Immature natural killer cell (primary cell): ENCODE data around the gene PMVK. TPM values are rescaled to one million over a fixed set of nuclear protein-coding genes. Genes with fewer than 3 reads are reported as not detected.
A peak's percentile ranks its signal among the peaks of the same experiment; 100 is the strongest.

Source experiments
- DNase-seq, 3 donors: peaks; one replicate each; pipeline ENCODE4 v3.0.0; 2022; ENCODE audit warnings: mixed read lengths in 1 of 3
- H3K27ac Mint-ChIP-seq, 6 donors: one replicate each; pipeline ENCODE4 v1.8.0; 2020; ENCODE audit warnings: mixed read lengths in 6 of 6, mild to moderate bottlenecking in 5 of 6, inconsistent platforms in 4 of 6, moderate library complexity in 3 of 6
- H3K27me3 Mint-ChIP-seq, 3 donors: one replicate each; pipeline ENCODE4 v1.8.0; 2020 to 2021; ENCODE audit warnings: low read depth in 3 of 3, mild to moderate bottlenecking in 3 of 3, mixed read lengths in 3 of 3, moderate library complexity in 3 of 3, inconsistent platforms in 1 of 3
- H3K36me3 Mint-ChIP-seq, 3 donors: one replicate each; pipeline ENCODE4 v1.8.0; 2020; ENCODE audit warnings: mixed read lengths in 3 of 3, inconsistent platforms in 2 of 3, mild to moderate bottlenecking in 2 of 3
- H3K4me1 Mint-ChIP-seq, 2 donors: one replicate each; pipeline ENCODE4 v1.8.0; 2020; ENCODE audit warnings: inconsistent platforms in 2 of 2, mild to moderate bottlenecking in 2 of 2, mixed read lengths in 2 of 2, moderate library complexity in 1 of 2
- H3K4me3 Mint-ChIP-seq, 5 donors: one replicate each; pipeline ENCODE4 v1.8.0; 2020; ENCODE audit warnings: mild to moderate bottlenecking in 5 of 5, mixed read lengths in 5 of 5, inconsistent platforms in 3 of 5, moderate library complexity in 3 of 5
- H3K9me3 Mint-ChIP-seq, 6 donors: one replicate each; pipeline ENCODE4 v1.8.0; 2020; ENCODE audit warnings: mild to moderate bottlenecking in 6 of 6, mixed read lengths in 6 of 6, inconsistent platforms in 4 of 6, moderate library complexity in 3 of 6
- polyA plus RNA-seq, 3 donors: library from polyadenylated mRNA; unstranded; fragments of 300-500 nt; fragmentation: Illumina TruSeq; gene quantifications; one replicate each; pipeline ENCODE4 v1.2.3, GENCODE V29; 2021

PMVK gene
- polyA plus RNA-seq, 3 donors from 2014 or later = 52.5 to 53.8 (median 53.6) TPM

DNA sequence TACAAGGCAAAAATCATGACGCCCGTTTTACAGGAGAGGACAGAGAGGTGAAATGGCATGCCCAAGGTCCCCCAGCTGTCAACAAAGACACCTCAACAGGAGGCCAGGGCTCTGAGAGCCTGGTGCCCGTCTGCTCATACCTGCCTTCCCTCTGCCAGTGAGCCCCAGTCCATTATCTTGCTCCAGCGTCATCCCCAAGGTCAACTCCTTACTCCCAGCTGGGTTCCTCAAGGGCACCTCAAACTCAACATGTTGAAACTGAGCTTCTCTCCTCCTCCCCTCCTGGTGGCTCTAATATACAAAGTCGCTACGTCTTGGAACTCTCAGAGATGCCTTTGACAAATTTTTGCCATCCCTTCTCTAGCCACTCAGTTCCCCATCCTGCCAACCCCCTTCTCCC is 16.1 kb upstream of the PMVK start:
- Mint-ChIP-seq H3K27ac (peak overlapping the region; percentile 47 to 92 (median 80)), H3K36me3 (peaks cover 3 to 10% (median 7%) of the 10 kb centered on the region in 3 donors), H3K4me1 (peaks cover 61 to 64% of the 10 kb centered on the region in 2 donors), H3K4me3 (peak overlapping the region in 2 of 5 donors; percentile 8 to 52), H3K9me3 (no peaks in the 10 kb centered on the region), H3K27me3 (peaks cover 12 to 15% (median 13%) of the 10 kb centered on the region in 3 donors)
- no peak for DNase-seq

DNA sequence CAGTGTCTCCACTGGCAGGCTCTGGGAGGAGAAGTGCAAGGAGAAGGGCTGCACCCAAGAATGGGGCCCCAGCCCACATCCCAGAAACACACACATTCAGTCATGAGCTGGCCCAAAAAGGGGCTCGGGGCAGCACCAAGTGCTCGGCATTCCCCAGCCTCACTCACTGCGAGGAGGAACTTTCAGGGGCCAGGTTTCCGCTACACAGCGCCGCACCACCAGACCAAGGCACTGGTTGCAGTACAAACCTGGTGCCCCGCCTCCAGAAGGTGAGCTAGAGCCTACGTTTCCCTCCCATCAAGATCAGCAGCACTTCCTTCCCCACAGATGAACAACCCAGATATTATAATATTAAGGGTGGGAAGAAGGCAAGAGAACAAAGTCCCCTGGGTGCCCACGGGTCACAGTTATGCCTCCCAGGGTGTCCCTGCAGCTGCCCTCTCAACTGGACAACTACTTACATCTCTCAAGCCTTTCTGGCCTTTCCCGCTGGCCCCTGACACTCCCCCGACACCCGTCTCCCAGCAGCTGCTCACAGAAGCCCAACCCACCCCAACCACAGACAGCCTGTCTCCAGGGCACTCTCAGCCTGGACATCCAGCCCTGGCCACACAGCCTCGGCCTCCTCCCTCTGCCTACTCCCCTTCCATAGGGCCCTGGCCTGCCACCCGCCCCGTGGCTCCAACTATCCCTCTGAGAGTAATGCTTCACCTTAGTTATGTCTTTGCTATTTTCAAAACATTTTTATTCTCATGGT is 15.6 kb upstream of the PMVK start:
- peaks cover 57 to 61% of the 10 kb centered on the region in 2 donors for H3K4me1 Mint-ChIP-seq
- H3K9me3 Mint-ChIP-seq = no peaks in the 10 kb centered on the region
- H3K36me3 Mint-ChIP-seq = peaks cover 3 to 10% (median 7%) of the 10 kb centered on the region in 3 donors
- H3K4me3 Mint-ChIP-seq = peak overlapping the region in 2 of 5 donors; percentile 10 to 54
- peaks cover 10 to 15% (median 13%) of the 10 kb centered on the region in 3 donors for H3K27me3 Mint-ChIP-seq
- no peak for DNase-seq
- peak overlapping the region; percentile 29 to 92 (median 81) for H3K27ac Mint-ChIP-seq

DNA sequence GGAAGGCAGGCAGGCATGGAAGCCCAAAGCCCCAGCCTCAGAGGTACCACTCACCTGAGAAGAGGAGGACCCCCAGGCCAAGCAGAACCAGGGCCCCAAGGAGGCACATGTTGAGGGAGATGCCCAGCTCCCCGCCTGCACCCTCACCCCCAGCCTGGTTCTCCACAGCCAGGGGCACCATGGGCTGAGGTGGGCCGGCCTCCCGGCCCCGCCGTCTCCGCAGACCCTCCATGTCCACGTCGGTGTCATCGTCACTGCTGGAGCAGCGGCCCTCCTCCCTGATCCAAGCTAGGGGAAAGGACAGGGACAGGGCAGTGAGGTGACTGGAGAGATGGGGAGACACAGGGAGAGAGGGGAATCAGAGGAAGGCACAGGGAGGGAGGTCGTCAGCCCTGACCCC is 11.6 kb upstream of the PMVK start:
- DNase-seq = no peak
- peaks cover 2 to 5% (median 3%) of the 10 kb centered on the region in 3 donors for H3K27me3 Mint-ChIP-seq
- peaks cover 3 to 14% (median 7%) of the 10 kb centered on the region in 3 donors for H3K36me3 Mint-ChIP-seq
- H3K4me1 Mint-ChIP-seq = peaks cover 22 to 25% of the 10 kb centered on the region in 2 donors
- H3K4me3 Mint-ChIP-seq = no peak overlapping the region
- no peaks in the 10 kb centered on the region for H3K9me3 Mint-ChIP-seq
- H3K27ac Mint-ChIP-seq = no peak overlapping the region

DNA sequence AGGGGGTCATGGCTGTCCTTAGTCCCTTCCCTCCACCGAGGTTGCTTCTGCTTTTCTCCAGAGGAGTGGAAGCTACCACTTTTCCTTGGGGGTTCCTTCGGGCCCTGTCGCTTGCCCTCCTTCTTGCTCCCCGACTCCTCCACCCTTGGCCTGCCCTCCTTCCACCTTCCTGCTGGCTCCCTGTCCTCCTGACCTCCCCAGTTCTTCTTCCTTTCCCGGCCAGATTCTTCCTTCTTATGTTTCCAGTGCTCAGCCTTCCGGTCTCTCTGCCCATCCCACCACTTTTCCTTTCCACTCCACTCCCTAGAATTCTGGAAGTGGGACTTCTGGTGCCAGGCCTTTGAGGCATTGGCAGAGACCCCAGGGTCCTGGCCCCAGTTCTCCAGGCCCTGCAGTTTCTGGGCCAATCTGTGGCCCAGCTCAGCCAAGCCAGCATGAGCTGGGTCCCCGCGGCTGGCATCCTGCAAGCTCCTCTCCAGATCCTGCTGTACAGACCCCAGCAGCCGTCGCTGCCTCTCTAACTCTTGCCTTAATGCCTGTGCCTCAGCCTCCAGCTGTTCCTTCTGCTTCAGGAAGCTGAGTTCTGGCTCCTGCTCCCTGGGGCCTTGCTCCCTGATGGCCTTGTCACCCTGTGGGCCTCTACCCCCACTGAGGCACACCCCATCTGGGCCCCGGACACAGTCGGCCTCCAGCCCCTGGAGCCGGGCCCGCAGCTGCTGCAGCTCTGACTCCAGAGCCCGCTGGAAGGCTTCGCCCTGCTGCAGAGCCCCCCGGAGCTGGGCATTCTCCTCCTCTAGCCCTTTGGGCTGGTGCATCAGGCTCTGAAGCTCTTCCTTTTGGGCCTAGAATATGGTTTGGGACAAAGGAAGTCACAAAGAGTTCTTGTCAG is 9.7 kb upstream of the PMVK start:
- Mint-ChIP-seq H3K27ac (peak overlapping the region in 1 of 6 donors; percentile 62), H3K36me3 (peaks cover 3 to 14% (median 7%) of the 10 kb centered on the region in 3 donors), H3K4me3 (no peak overlapping the region), H3K4me1 (peaks cover 12 to 13% of the 10 kb centered on the region in 2 donors), H3K9me3 (no peaks in the 10 kb centered on the region), H3K27me3 (peaks cover 0 to 7% (median 3%) of the 10 kb centered on the region in 3 donors)
- no peak for DNase-seq

DNA sequence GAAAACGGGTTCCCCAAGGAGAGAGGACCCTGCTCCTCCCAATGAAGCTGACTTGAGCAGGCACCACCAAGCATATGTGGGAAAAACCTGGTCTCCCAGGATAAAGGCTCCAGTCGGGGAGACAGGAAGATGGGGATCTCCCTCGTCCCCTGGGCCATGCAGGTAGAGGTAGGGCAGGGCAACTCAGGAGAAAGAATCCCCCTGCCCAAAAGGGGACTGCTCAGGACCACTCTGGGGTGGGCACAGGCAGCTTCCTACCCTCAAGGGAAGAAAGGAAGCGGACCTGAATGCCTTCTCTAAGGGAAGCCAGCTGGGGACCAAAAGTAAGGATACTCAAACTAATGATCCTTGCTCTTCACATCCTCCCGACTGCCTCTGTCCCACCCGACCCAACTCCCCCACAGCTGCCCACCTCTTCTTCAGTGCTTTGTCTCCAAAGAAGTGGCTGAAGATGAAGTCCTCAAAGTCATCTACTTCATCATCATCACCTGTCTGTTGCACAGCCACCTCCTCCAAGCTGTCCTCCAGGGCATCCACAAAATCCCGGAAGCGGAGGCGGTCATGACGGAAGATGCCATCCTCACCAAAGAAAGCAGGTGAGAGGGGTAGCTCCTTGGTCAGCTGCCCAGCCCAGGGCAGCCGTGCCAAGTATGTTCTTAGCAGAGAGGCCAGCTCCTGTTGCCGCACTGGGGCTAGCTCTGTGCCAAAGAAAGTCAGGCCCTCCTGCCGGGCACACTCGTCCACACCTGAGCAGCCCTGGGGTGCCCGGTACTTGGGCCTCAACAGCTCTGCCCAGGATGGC is 8.8 kb upstream of the PMVK start:
- no peak overlapping the region for H3K27ac Mint-ChIP-seq

DNA sequence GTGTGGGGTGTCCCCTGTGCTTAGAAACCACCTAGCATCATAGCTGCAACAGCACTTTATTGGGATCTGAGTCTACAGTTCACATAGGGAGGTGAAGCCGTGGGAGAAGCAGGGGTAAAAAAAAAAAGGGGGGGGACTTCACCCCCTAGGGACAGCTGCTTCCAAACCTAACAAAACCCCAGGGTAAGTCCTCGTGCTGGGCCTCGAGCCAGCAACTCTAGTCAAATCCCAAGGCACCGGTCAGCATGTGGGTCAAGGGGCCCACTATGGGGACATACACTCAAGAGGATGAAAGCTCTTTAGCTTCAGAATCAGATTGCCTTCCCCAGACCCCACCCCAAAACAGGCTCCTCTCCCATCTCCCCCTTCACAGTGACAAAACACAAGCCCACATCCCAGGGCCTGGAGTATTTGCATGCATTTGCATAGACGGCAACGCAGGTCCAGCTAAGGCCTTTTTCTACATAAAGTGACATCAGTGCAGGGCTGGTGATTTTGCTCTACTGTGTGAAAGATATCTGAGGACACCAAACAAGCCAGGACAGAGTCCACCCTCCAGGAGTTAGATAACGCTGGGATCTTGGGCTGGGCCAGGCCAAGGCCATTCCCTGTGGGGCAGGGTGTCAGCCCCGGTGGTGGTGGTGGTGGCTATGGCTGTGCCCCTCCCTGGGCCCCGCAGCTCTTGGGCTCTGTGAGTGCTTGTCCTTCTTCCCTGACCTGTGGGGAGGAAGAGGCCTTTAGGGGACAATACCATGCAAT is 8.1 kb upstream of the PMVK start:
- Mint-ChIP-seq H3K4me1 (peaks cover 6 to 9% of the 10 kb centered on the region in 2 donors), H3K36me3 (peaks cover 3 to 10% (median 7%) of the 10 kb centered on the region in 3 donors), H3K4me3 (no peak overlapping the region)

More for the DNA sequence above, 8.8 kb upstream of the PMVK start:
- Mint-ChIP-seq H3K36me3 (peaks cover 3 to 10% (median 7%) of the 10 kb centered on the region in 3 donors), H3K4me1 (peaks cover 6 to 9% of the 10 kb centered on the region in 2 donors), H3K9me3 (no peaks in the 10 kb centered on the region), H3K27me3 (peaks cover 0 to 7% (median 0%) of the 10 kb centered on the region in 3 donors), H3K4me3 (no peak overlapping the region)
- DNase-seq = no peak

DNA sequence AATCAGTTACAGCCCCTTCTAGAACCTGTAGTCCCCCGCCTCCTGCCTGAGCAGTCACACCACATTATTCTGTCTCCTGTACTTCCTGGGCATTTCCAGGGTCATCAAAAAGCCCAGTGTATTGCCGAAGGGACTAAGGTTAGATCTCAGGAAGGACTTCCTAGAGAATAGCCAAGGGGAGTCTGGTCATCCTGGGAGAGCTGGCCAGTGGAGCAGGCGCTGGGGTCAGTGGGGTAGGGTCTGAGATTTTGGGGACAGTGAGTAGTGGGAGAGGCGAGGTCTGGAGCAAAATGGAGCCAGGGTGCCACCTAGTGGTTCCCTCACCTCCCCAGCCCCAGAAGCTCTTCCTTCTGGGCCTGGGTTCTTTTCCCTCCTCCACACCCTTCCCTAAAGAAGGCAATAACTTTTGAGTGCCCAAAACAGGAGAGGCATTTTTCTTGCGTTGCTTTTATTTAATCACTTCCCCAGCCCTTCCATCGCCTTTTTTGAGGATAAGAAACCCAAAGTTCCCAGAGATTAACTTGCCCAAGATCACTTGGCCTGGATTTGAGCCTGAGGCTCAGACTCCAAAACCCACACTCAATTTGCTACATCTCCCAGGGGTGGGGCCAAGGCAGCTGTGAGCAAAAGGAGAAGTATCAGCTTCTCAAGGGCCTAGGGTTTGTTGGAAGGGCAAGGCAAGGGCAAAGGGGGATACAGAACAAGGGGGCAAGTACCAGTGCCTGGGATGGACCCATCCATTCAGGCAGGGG is 7.3 kb upstream of the PMVK start:
- Mint-ChIP-seq H3K27ac (peak overlapping the region; percentile 37 to 76 (median 57)), H3K27me3 (peaks cover 0 to 7% (median 0%) of the 10 kb centered on the region in 3 donors), H3K36me3 (peaks cover 3 to 9% (median 3%) of the 10 kb centered on the region in 3 donors), H3K9me3 (no peaks in the 10 kb centered on the region), H3K4me1 (peaks cover 11 to 12% of the 10 kb centered on the region in 2 donors), H3K4me3 (no peak overlapping the region)
- DNase-seq = no peak

More for the DNA sequence above, 8.1 kb upstream of the PMVK start:
- Mint-ChIP-seq H3K9me3 (no peaks in the 10 kb centered on the region), H3K27ac (peak overlapping the region in 2 of 6 donors; percentile 60 to 71), H3K27me3 (peaks cover 0 to 7% (median 0%) of the 10 kb centered on the region in 3 donors)
- no peak for DNase-seq

DNA sequence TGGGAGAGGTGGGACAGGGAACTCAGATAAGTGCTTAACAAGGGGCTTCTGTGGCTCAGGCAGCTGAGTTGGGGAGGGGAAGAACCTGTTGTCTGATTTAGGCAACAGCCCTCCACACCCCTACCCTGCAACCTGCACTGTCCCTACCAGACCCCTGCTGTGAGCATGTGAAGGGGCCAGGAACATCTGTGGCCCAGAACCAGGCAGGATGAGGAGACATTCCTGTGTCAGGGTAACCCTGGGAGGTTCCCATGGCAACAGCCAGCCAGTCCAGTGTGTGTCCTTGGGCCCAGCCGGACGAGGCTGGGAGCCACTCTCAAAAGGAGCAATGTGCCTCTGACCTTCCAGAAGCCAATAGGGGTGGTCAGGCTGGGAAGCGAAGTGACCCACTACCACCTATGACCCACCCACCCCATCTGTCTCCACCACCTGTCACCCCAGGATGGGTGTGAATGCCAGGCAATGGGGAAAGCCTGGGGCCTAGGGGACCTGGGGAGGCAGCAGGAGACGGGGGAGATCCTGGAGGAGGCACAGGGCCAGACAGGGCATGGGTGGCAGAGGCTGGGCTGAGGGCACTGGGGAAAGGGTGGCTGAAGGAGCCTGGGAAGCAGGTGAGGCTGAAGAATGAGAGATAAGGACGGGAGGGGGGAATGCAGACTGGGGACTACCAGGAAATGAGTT is 5.0 kb upstream of the PMVK start:
- no peak for DNase-seq
- H3K4me1 Mint-ChIP-seq = peaks cover 31% of the 10 kb centered on the region in 2 donors
- peaks cover under 1 to 7% (median 6%) of the 10 kb centered on the region in 3 donors for H3K27me3 Mint-ChIP-seq
- peaks cover 0 to 4% (median 0%) of the 10 kb centered on the region in 3 donors for H3K36me3 Mint-ChIP-seq
- H3K9me3 Mint-ChIP-seq = no peaks in the 10 kb centered on the region
- H3K27ac Mint-ChIP-seq = peak overlapping the region in 1 of 6 donors; percentile 14
- no peak overlapping the region for H3K4me3 Mint-ChIP-seq

DNA sequence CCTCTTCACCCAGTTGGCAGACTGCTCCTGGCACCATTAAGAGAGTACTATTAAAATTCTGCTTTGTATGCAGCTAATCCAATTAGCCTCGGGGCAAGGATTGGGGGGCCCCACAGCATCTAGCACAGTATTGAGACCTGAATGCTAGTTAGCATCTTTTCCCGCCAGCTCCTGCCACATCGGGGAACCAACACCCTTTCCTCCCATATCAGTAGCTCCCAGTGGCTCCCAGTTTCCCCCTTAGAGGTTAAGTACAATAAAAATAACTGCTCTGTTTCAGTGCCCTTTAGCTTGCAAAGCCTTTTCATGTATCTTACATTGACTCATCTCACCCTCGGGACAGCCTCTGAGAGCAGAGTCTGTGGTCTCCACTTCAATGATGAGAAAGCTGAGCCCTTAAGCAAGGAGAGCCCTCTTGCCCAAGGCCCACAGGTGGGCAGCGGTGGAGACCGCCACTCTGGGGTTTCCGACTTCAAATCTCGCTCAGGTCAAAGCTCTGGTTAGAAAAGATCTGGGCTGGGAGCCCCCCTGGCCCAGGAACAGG is 4.2 kb upstream of the PMVK start:
- no peak for DNase-seq
- H3K36me3 Mint-ChIP-seq = no peaks in the 10 kb centered on the region
- peaks cover 3 to 9% (median 9%) of the 10 kb centered on the region in 3 donors for H3K27me3 Mint-ChIP-seq
- no peaks in the 10 kb centered on the region for H3K9me3 Mint-ChIP-seq
- H3K27ac Mint-ChIP-seq = peak overlapping the region in 1 of 6 donors; percentile 34
- peak overlapping the region in 1 of 5 donors; percentile 10 for H3K4me3 Mint-ChIP-seq
- H3K4me1 Mint-ChIP-seq = peaks cover 37 to 38% of the 10 kb centered on the region in 2 donors

DNA sequence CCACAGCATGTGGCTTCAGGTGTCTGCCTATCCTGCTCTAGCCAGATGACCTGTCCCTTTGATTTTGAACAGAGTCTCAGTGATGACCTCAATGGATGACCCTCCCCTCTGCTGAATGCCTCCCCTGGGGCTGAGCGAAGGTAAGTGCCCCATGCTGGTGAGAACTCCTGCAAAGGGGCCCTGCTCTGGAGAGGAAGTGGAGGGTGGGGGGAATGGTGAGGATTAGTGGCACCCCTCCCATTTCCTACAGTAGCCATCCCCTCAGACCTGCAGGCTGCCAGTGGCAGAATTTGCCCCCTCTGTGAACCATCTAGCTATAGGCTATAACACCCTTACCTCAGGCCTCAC is 3.7 kb upstream of the PMVK start:
- Mint-ChIP-seq H3K27ac (peak overlapping the region in 1 of 6 donors; percentile 46), H3K4me1 (peaks cover 42% of the 10 kb centered on the region in 2 donors), H3K4me3 (no peak overlapping the region), H3K27me3 (peaks cover 3 to 9% (median 9%) of the 10 kb centered on the region in 3 donors), H3K36me3 (no peaks in the 10 kb centered on the region), H3K9me3 (no peaks in the 10 kb centered on the region)
- no peak for DNase-seq

DNA sequence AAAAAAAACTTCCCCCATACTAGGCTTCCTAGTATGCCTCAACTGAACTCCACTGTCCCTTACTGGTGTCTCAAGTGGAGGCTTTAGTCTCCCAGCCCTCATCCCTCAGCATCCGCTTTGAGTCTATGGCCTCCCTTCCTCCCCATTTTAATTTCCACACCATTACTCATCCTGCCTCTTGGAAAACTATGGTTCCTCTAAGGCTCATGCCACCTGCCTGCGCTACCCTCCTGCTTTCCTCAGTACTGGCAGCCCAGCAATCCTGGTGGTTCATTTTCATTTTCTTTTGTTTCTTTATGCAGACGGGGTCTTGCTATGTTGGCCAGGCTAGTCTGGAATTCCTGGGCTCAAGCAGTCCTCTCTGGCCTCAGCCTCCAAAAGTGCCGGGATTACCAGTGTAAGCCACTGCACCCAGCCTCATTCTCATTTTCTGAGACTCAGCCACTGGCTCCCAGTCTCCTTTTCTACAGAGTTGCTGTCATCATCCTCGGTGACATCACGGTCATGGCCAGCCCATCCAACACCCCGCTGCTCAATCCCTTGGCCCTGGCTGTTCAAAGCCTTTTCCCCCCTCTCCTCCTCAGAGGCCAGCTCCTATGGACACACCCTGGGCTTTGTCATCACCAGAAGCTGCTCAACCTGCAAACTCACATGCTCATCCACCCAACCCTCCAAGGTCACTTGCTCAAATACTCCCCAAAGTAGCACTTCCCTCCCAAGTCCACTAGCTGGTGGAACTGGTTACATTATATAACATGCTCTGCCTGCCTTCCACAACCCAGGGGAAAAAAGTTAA is 2.3 kb upstream of the PMVK start:
- no peak for DNase-seq
- H3K27me3 Mint-ChIP-seq = peaks cover 3 to 9% (median 9%) of the 10 kb centered on the region in 3 donors
- no peaks in the 10 kb centered on the region for H3K36me3 Mint-ChIP-seq
- peaks cover 43 to 44% of the 10 kb centered on the region in 2 donors for H3K4me1 Mint-ChIP-seq
- peak overlapping the region; percentile 63 to 74 (median 67) for H3K4me3 Mint-ChIP-seq
- H3K9me3 Mint-ChIP-seq = no peaks in the 10 kb centered on the region
- H3K27ac Mint-ChIP-seq = peak overlapping the region; percentile 87 to 99 (median 99)
